Measurements from ENCODE around the gene WIZ. TPM values are rescaled to one million over a fixed set of nuclear protein-coding genes. Genes with fewer than 3 reads are reported as not detected.
"Not testable (repeated sequence)": the region's sequence is repeated elsewhere in the genome, so short reads cannot be mapped to it uniquely, and the experiment has no call there.

WIZ gene
- total and polyA plus RNA-seq, 2 of the 8 experiments (the other 6 are each of a cell fraction or from before 2014, with no cell fraction given): 12.5 to 33.2 TPM

- H3K56ac ChIP-seq (replicated peaks; ENCODE audit: insufficient read length, low read depth, low read length); H2BK15ac ChIP-seq (ENCODE audit: low read length); H3K27ac ChIP-seq (ENCODE audit: low read depth, low read length); H3K9ac ChIP-seq (replicated peaks in 1 of 4; ENCODE audit: extremely low read depth in 1 of 4, low read depth in 3 of 4, low read length in 3 of 4); H3K27me3 ChIP-seq (replicated peaks in 1 of 4; ENCODE audit: control insufficient read depth in 3 of 4, extremely low read depth in 1 of 4, insufficient read depth in 3 of 4, low read length in 3 of 4); H4K5ac ChIP-seq (ENCODE audit: insufficient read length, low read depth, low read length); H4K91ac ChIP-seq (replicated peaks; ENCODE audit: insufficient read length, low read length); H3K14ac ChIP-seq (ENCODE audit: insufficient read length); H3K9me3 ChIP-seq (ENCODE audit: insufficient read depth in 2 of 2, low read depth in 1 of 2, low read length in 1 of 2); FAIRE-seq; H4K8ac ChIP-seq (ENCODE audit: extremely low read depth, insufficient read depth, low read length); H3K79me1 ChIP-seq (ENCODE audit: low read depth, low read length); H2BK20ac ChIP-seq (ENCODE audit: low read length); H3K23me2 ChIP-seq (ENCODE audit: low read depth, low read length); H3K23ac ChIP-seq (ENCODE audit: insufficient read length); H3K4me1 ChIP-seq (replicated peaks in 1 of 4; ENCODE audit: control insufficient read depth in 3 of 4, insufficient read depth in 4 of 4, low read length in 3 of 4); H2BK5ac ChIP-seq (ENCODE audit: low read depth, low read length); H2AK5ac ChIP-seq (ENCODE audit: low read depth, low read length); H2AFZ ChIP-seq (ENCODE audit: low read length); H2BK120ac ChIP-seq (replicated peaks; ENCODE audit: low read depth, low read length); H3K18ac ChIP-seq (ENCODE audit: extremely low read depth, low read length); H3K4me2 ChIP-seq (ENCODE audit: insufficient read depth in 1 of 2, low read depth in 2 of 2, low read length in 2 of 2); H2BK12ac ChIP-seq (ENCODE audit: low read depth, low read length); H3K4me3 ChIP-seq (ENCODE audit: extremely low read depth in 1 of 4, insufficient read depth in 2 of 4, low read depth in 3 of 4, low read length in 4 of 4); H3K4ac ChIP-seq (replicated peaks; ENCODE audit: insufficient read length, low read depth, low read length); CTCF ChIA-PET (ENCODE audit: partially characterized antibody); DNase-seq (ENCODE audit: low read depth in 1 of 2, low spot score in 2 of 2): not testable (repeated sequence)
- Histone ChIP-seq H3K79me2 (ENCODE audit: control insufficient read depth in 1 of 2, insufficient read depth in 2 of 2, low read length in 2 of 2) (peaks cover 0 to 17% of the 10 kb centered on the region in 2 experiments; a peak in 2 of 4 replicates), H4K20me1 (replicated peaks in 1 of 2; ENCODE audit: control insufficient read depth in 1 of 2, insufficient read depth in 2 of 2, low read length in 2 of 2) (peaks cover 10 to 13% of the 10 kb centered on the region in 2 experiments), H3K36me3 (ENCODE audit: control insufficient read depth in 2 of 4, insufficient read depth in 4 of 4, low read length in 3 of 4) (peaks cover 22 to 54% (median 42%) of the 10 kb centered on the region in 4 experiments)
- 95% methylated on average over 17 of the region's 17 CpGs; no CpG with 5 or more reads in 1 of the 2 experiments for WGBS, 2 experiments (ENCODE audit: extremely low coverage in 1 of 2, insufficient coverage in 1 of 2, insufficient read length in 1 of 2, insufficient replicate concordance in 2 of 2, low coverage in 1 of 2, low lambda C conversion rate in 2 of 2, missing lambda C conversion rate in 1 of 2)
- POLR2A ChIA-PET (ENCODE audit: partially characterized antibody): interaction anchor here (1.5 to 7.0 kb wide), 2 partner anchors 16 to 19 kb away, joined by 5 to 36 read pairs; partner anchors contain the start of gene AKAP8
These were observed 54.5 kb downstream of the WIZ start for GRCh38 chr19:15395251-15395650.

Data from H1 (cell line).